ENCODE data around the gene TMCO2. TPM values are rescaled to one million over a fixed set of nuclear protein-coding genes. Genes with fewer than 3 reads are reported as not detected.

Gene TMCO2
- total RNA-seq, 1 experiment from 2014 or later = not detected

DNA sequence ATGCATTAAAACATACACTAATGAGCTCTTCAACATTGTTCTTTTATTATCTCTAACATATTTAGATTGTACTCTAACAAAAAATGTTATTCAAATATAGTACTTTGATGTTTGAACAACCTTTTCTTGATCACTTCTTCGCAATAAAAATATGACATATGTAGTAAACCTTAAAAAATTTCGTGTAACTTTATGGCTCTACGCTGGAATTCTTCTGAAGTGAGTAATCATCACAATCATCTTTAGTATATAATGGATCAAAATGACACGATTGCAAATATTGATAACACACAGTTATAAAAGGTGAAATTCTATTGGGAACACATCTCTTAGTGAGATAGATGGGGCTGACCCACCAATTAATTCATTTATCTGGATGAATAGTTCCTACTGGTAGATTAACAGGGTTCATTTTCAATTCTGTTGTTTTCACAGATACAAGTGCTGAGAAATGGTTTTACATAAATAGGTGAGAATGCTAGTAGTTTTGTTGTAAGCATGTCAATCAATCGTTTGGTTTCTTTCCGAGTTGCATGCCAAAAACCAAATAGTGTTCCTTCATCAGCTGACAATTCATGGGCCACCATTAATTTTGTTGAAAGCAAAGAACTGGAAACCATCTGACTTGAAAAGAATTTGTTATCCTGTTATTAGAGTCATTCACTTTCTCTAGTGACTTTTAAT is 8.8 kb downstream of the TMCO2 start:
- TF ChIP-seq, protein P1, sequence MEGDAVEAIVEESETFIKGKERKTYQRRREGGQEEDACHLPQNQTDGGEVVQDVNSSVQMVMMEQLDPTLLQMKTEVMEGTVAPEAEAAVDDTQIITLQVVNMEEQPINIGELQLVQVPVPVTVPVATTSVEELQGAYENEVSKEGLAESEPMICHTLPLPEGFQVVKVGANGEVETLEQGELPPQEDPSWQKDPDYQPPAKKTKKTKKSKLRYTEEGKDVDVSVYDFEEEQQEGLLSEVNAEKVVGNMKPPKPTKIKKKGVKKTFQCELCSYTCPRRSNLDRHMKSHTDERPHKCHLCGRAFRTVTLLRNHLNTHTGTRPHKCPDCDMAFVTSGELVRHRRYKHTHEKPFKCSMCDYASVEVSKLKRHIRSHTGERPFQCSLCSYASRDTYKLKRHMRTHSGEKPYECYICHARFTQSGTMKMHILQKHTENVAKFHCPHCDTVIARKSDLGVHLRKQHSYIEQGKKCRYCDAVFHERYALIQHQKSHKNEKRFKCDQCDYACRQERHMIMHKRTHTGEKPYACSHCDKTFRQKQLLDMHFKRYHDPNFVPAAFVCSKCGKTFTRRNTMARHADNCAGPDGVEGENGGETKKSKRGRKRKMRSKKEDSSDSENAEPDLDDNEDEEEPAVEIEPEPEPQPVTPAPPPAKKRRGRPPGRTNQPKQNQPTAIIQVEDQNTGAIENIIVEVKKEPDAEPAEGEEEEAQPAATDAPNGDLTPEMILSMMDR (IDR thresholded peaks at IDR 0.05; ENCODE audit: unreplicated experiment) = no peak
- intact Hi-C loops (cut with micrococcal nuclease) = loop anchor here (5.0 kb wide), 1 partner anchor 94 kb away; the partner anchor contains the start of gene RLF
- ChIA-PET POLR2A (interaction anchor here (0.7 to 4.1 kb wide), 20 partner anchors 9 to 1143 kb away, joined by 3 to 30 read pairs (median 3); partner anchors contain the start of genes CAP1, RLF, TMCO2 and ZFP69B), CTCF (interaction anchor here (0.6 to 2.7 kb wide), 3 partner anchors 11 to 401 kb away, joined by 3 to 7 read pairs (median 3); no protein-coding TSS in a partner anchor)
- H3K36me3 Mint-ChIP-seq (ENCODE audit: insufficient read depth, unreplicated experiment) = peaks cover 26% of the 10 kb centered on the region
- H3K27me3 Mint-ChIP-seq (ENCODE audit: insufficient read depth, unreplicated experiment) = no peaks in the 10 kb centered on the region
- no peaks in the 10 kb centered on the region for H3K9me3 Mint-ChIP-seq (ENCODE audit: unreplicated experiment)
- H3K27ac Mint-ChIP-seq (ENCODE audit: low read depth, unreplicated experiment) = peak overlapping the region; percentile 99
- peaks cover 13% of the 10 kb centered on the region for H3K4me1 Mint-ChIP-seq (ENCODE audit: insufficient read depth, unreplicated experiment)
- H3K4me3 Mint-ChIP-seq (ENCODE audit: unreplicated experiment) = peak overlapping the region; percentile 91
- DNase-seq (ENCODE audit: unreplicated experiment) = no peak
- no TSS peak for BruUV-seq (replicated peaks)

DNA sequence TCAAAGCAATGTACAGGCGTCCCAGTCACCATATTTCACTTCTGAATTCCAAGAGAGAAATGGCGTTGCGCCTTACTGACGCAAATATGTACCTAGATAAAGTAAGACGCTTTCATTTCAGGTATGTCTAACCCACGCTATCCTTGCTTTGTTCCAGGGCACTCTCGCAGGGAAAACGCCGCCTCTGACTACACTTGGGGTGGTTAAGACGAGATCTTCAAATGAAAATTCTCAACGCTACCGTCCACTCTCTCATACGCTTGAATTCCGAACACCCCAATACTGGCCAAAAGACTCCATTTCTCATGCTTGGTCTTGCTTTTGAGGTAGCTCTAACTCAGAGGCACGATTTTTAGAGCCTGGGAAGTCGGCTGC is 9.6 kb downstream of the TMCO2 start:
- H3K9me3 Mint-ChIP-seq (ENCODE audit: unreplicated experiment) = no peaks in the 10 kb centered on the region
- peaks cover 34% of the 10 kb centered on the region for H3K36me3 Mint-ChIP-seq (ENCODE audit: insufficient read depth, unreplicated experiment)
- H3K4me1 Mint-ChIP-seq (ENCODE audit: insufficient read depth, unreplicated experiment) = peaks cover 13% of the 10 kb centered on the region
- TF ChIP-seq, protein P1 (IDR thresholded peaks at IDR 0.05; ENCODE audit: unreplicated experiment) = no peak
- POLR2A ChIA-PET = interaction anchor here (0.7 to 4.1 kb wide), 20 partner anchors 9 to 274 kb away, joined by 3 to 30 read pairs (median 3); partner anchors contain the start of genes CAP1, RLF, ZFP69B and ZNF684
- CTCF ChIA-PET = interaction anchor here (0.6 to 2.7 kb wide), 4 partner anchors 11 to 401 kb away, joined by 3 to 7 read pairs (median 3); no protein-coding TSS in a partner anchor
- H3K27me3 Mint-ChIP-seq (ENCODE audit: insufficient read depth, unreplicated experiment) = no peaks in the 10 kb centered on the region
- H3K4me3 Mint-ChIP-seq (ENCODE audit: unreplicated experiment) = peak overlapping the region; percentile 91
- H3K27ac Mint-ChIP-seq (ENCODE audit: low read depth, unreplicated experiment) = peak overlapping the region; percentile 99
- intact Hi-C loops (cut with micrococcal nuclease) = loop anchor here (5.0 kb wide), 1 partner anchor 95 kb away; the partner anchor contains the start of gene RLF
- BruUV-seq (replicated peaks) = TSS peak; percentile 87
- DNase-seq (ENCODE audit: unreplicated experiment) = no peak

DNA sequence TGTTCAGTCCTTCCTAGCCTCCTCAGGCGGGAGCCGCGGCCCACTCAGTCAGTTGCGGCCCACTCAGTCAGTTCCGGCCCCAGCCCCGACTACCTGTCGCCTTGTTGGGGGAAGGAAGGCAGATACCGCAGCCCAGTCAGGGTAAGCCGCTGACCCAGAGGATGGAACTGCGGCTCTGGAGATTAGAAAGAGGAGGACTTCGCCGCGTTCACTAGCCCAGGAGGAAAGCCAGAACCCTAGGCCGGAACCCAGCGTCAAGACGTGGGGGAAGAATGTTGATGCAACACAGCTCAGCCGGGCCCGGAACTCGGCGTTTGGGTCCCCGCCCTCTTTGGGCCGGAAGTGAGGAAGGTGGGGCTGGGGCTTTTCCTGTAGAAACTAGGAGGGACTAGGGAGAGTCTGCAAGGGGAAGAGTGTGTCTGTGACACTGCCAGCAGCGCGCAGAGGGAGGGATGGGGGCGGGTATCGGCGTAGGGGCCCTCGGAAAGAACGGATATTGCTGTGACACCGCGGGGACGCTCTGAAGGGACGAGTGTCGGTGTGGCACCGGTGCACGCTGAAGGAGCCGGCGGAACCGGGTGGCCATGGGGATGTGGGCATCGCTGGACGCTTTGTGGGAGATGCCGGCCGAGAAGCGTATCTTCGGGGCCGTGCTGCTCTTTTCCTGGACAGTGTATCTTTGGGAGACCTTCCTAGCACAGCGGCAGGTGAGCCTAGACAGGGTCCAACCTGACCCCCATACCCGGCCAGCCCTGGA is 10.1 kb downstream of the TMCO2 start, which contains the start of gene ZMPSTE24:
ZMPSTE24 (plus strand) TSS at position 549 of the 757 bp plus-strand sequence; CDS start at position 585, 36 bp downstream.
- TF ChIP-seq, protein P1 (IDR thresholded peaks at IDR 0.05; ENCODE audit: unreplicated experiment) = no peak
- intact Hi-C loops (cut with micrococcal nuclease) = loop anchor here (5.0 kb wide), 1 partner anchor 96 kb away; the partner anchor contains the start of gene RLF
- DNase-seq (ENCODE audit: unreplicated experiment) = peak; percentile 98
- POLR2A ChIA-PET = interaction anchor here (0.6 to 4.1 kb wide), 21 partner anchors 8 to 274 kb away, joined by 3 to 30 read pairs (median 3); partner anchors contain the start of genes CAP1, RLF, ZFP69B and ZNF684
- peak within 1 kb of the TSS; percentile 99 for H3K27ac Mint-ChIP-seq (ENCODE audit: low read depth, unreplicated experiment)
- H3K4me1 Mint-ChIP-seq (ENCODE audit: insufficient read depth, unreplicated experiment) = peaks cover 19% of the 10 kb centered on the region
- no peaks in the 10 kb centered on the region for H3K27me3 Mint-ChIP-seq (ENCODE audit: insufficient read depth, unreplicated experiment)
- CTCF ChIA-PET = interaction anchor here (0.6 to 2.7 kb wide), 3 partner anchors 10 to 80 kb away, joined by 3 to 7 read pairs (median 3); no protein-coding TSS in a partner anchor
- H3K36me3 Mint-ChIP-seq (ENCODE audit: insufficient read depth, unreplicated experiment) = peaks cover 39% of the 10 kb centered on the region
- H3K9me3 Mint-ChIP-seq (ENCODE audit: unreplicated experiment) = no peaks in the 10 kb centered on the region
- H3K4me3 Mint-ChIP-seq (ENCODE audit: unreplicated experiment) = peak within 1 kb of the TSS; percentile 91
- BruUV-seq (replicated peaks) = no TSS peak

All from MCF 10A (cell line).